ENCODE results near the gene ARHGDIG.

ARHGDIG gene

DNA sequence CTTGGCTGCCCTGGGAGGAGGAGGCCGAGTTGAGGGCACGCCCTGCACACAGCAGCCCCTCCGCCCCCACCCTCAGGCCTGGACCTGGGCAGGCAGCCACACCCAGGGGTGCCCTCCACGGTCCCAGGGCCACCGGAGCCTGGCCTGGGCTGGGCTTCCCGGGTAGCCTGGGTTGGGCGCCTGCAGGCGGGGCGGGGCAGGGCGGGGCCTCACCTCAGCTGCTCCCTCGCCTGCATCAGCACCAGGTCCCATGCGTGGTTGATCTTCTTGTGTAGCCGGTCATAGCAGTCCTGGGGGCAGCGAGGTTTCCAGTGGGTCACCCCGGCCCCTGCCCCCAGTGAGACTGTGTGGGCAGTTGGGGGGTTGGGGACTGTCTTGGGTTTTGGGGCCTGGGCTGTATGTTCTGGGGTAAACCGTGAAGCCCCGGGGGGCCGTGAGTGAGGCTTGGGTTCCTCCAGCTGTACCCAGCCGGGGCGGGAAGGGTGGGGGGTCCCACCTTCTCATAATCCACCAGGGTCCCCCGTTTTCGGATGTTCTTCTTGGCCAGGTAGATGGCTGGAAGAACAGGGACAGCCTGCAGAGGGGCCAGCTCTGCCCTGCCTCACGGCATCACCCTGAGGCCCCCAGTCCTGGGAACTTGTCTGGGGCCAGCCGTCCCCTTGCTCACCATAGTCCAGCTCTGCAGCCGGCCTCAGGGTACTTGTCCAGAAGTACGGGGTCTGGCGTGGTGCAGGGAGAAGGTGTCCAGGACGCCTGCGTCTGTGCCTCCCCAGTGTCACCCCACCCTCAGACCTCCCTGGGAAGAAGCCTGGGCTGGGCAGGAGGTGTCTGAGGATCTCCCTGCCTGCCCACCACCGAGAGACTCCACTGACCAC, 6.6 kb upstream of the ARHGDIG start:
- no peak overlapping the region for H3K27ac Mint-ChIP-seq
- no peak for DNase-seq
- H3K4me1 Mint-ChIP-seq = no peaks in the 10 kb centered on the region
- H3K4me3 Mint-ChIP-seq = no peak overlapping the region
- no peaks in the 10 kb centered on the region for H3K36me3 Mint-ChIP-seq (ENCODE audit: low read depth)
- H3K9me3 Mint-ChIP-seq = no peaks in the 10 kb centered on the region
- peaks cover 67% of the 10 kb centered on the region for H3K27me3 Mint-ChIP-seq (ENCODE audit: low read depth, poor library complexity)
- TF ChIP-seq, protein P1, sequence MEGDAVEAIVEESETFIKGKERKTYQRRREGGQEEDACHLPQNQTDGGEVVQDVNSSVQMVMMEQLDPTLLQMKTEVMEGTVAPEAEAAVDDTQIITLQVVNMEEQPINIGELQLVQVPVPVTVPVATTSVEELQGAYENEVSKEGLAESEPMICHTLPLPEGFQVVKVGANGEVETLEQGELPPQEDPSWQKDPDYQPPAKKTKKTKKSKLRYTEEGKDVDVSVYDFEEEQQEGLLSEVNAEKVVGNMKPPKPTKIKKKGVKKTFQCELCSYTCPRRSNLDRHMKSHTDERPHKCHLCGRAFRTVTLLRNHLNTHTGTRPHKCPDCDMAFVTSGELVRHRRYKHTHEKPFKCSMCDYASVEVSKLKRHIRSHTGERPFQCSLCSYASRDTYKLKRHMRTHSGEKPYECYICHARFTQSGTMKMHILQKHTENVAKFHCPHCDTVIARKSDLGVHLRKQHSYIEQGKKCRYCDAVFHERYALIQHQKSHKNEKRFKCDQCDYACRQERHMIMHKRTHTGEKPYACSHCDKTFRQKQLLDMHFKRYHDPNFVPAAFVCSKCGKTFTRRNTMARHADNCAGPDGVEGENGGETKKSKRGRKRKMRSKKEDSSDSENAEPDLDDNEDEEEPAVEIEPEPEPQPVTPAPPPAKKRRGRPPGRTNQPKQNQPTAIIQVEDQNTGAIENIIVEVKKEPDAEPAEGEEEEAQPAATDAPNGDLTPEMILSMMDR (IDR thresholded peaks at IDR 0.05) = no peak

DNA sequence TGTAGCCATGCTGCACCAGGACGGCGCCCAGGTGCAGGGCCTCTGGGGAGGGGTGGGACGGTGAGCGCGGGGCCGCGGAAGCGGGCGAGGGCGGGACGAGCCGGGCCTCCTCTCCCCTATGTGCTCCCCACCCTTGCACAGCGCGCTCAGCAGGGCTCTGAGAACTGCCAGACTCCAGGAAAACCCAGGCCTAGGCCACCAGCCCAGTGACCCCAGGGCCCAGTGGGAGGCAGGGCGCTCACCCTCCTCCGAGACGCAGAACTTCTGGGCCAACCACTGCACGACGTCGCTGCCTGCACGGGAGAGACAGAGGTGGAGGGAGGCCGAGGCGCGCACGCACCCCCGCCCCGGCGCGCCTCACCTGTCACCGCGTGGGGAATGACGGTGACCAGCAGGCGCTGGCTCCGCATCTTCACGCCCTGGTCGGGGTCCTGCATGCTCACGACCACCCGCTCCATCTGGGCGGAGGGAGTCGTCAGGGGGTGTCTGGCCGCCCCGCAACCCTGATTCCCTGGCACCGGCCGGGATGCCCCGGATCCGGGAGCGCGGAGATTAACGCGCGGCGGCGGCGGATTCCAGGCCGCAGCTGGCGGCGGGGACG, 5.2 kb upstream of the ARHGDIG start:
- Mint-ChIP-seq H3K4me1 (no peaks in the 10 kb centered on the region), H3K27me3 (ENCODE audit: low read depth, poor library complexity) (peaks cover 74% of the 10 kb centered on the region), H3K27ac (no peak overlapping the region), H3K4me3 (peak overlapping the region; percentile 72), H3K9me3 (no peaks in the 10 kb centered on the region), H3K36me3 (ENCODE audit: low read depth) (no peaks in the 10 kb centered on the region)
- peak; percentile 33 for DNase-seq
- TF ChIP-seq, protein P1 (IDR thresholded peaks at IDR 0.05) = no peak

DNA sequence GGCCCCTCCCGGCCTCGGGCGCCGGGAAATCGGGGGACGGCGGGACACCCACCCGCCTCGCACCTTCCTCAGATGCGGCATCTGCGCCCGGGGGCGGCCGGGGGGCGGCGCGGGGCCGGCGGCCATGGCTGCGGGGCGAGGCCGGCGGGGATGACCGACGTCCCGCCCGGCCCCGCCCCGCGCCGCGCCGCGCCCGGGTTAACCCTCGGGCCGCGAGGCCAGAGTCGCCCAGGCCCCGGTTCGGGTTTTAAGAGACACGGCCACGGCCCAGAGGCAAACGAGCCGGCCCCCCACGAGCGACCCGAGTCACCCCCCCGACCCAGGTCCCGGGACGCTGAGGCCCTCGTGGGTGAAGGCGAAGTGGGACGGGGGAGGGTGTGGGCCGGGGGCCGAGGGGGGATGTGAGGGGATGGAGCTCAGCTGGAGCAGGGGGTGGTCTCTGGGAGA, 4.6 kb upstream of the ARHGDIG start, which contains the start of gene RGS11:
Gene RGS11 (minus strand): TSS at position 159 of the 447 bp plus-strand sequence. CDS start 33 bp downstream, at position 126.
- TF ChIP-seq, protein P1 (IDR thresholded peaks at IDR 0.05) = no peak
- H3K9me3 Mint-ChIP-seq = no peaks in the 10 kb centered on the region
- peak; percentile 35 for DNase-seq
- no peaks in the 10 kb centered on the region for H3K36me3 Mint-ChIP-seq (ENCODE audit: low read depth)
- peak within 1 kb of the TSS; percentile 76 for H3K4me3 Mint-ChIP-seq
- H3K4me1 Mint-ChIP-seq = no peaks in the 10 kb centered on the region
- peaks cover 75% of the 10 kb centered on the region for H3K27me3 Mint-ChIP-seq (ENCODE audit: low read depth, poor library complexity)
- no peak within 1 kb of the TSS for H3K27ac Mint-ChIP-seq

DNA sequence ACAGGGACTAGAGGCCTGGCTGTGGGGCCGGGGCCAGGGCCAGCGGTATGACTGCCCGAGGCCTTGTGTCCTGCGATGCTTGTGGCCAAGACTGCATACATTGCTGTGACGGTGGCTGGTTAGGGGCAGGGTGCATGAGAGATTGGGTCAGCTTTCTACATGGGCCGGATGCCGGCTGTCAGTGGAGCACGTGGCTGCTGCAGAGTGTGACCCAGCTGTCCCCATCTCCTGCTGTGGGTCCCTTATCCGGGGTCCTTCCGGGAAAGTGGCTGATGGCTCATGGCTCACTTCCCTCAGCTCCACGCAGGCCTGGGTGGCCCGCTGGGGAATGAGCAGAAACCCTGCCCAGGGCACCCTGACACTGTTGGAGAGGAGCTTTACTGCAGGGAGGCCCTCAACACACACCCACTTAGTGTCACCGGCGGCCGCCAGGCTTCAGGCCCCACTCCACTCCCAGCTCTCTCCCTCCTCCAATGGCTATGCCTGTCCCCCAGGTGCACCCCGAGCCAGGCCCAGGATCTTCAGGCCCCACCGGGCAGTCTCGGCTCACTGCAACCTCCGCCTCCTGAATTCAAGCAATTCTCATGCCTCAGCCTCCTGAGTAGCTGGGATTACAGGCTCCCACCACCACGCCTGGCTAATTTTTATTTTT, 3.8 kb upstream of the ARHGDIG start:
- Mint-ChIP-seq H3K4me1 (no peaks in the 10 kb centered on the region), H3K9me3 (no peaks in the 10 kb centered on the region), H3K4me3 (peak overlapping the region; percentile 76), H3K27ac (no peak overlapping the region), H3K36me3 (ENCODE audit: low read depth) (no peaks in the 10 kb centered on the region), H3K27me3 (ENCODE audit: low read depth, poor library complexity) (peaks cover 79% of the 10 kb centered on the region)
- TF ChIP-seq, protein P1 (IDR thresholded peaks at IDR 0.05) = no peak
- no peak for DNase-seq

DNA sequence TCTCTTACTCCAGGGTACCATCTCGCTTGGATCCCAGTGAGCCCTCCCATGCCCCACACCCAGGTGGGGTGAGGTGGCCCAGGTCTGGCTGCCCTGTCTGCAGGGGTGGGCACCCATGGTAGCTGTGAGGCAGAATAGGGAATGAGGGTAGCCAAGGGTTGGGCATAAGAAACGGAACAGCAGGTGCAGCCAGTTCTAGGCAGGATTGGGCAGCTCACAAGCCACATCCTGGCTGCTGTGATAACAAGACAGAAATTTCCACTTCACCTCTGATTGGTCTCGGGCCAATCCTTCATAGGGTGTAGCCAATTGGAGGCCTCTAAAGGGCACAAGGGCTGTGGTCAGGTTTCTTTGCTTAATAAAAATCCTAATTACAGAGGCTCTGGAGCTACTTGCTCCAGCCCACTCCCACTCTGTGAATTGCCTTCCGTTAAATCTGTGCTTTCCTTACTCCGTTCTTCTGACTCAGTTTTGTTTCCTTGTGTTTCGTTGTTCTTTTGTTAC, 1.5 kb upstream of the ARHGDIG start:
- TF ChIP-seq, protein P1 (IDR thresholded peaks at IDR 0.05) = no peak
- Mint-ChIP-seq H3K36me3 (ENCODE audit: low read depth) (no peaks in the 10 kb centered on the region), H3K9me3 (no peaks in the 10 kb centered on the region), H3K27ac (no peak overlapping the region), H3K4me1 (no peaks in the 10 kb centered on the region), H3K4me3 (no peak overlapping the region), H3K27me3 (ENCODE audit: low read depth, poor library complexity) (peaks cover 75% of the 10 kb centered on the region)
- DNase-seq = no peak

Data from nephron progenitor cell (in vitro differentiated cells).